B cell (primary cell): ENCODE results near the gene MNAT1. TPM values are rescaled to one million over a fixed set of nuclear protein-coding genes. Genes with fewer than 3 reads are reported as not detected.

Experiments used
- ATAC-seq: fragments of 200-7000 bp; cut with Tn5 transposase; one replicate; pipeline ENCODE4 v1.10.0; 2021; ENCODE audit warnings: low read depth, mild to moderate bottlenecking, moderate number of reproducible peaks, moderate library complexity
- CTCF ChIA-PET: fragments of 350-600 bp; sonication (Branson Sonifier 250); formaldehyde crosslinking; loops from one replicate; lab custom pipeline; 2021; ENCODE audit warnings: antibody characterized with exemption, inconsistent platforms; lab: Charles Lee
- POLR2A ChIA-PET: fragments of 350-600 bp; sonication (Branson Sonifier 250); formaldehyde crosslinking; loops from one replicate; lab custom pipeline; 2021; ENCODE audit warnings: antibody characterized with exemption; lab: Charles Lee
- DNase-seq: peaks from one replicate; pipeline ENCODE4 v3.0.0; 2013
- H2AFZ ChIP-seq: 2 replicates; pipeline ENCODE4 v1.6.1; 2012; ENCODE audit warnings: mild to moderate bottlenecking, low read depth, low read length; ENCODE audit not compliant: insufficient read depth, poor library complexity, severe bottlenecking
- H3K27ac ChIP-seq, 2 donors: 1 replicate in 1 of 2; 2 replicates in 1 of 2; pipeline ENCODE4 v1.5.1; 2012 to 2013; ENCODE audit warnings: low read length in 2 of 2, mild to moderate bottlenecking in 2 of 2, moderate library complexity in 1 of 2
- H3K27me3 ChIP-seq, 4 experiments: fragments of 200-600 bp in 1 of 4; sonication (generic) in 1 of 4; replicated peaks in 1 of 4; 1 replicate in 2 of 4; 2 replicates in 2 of 4; pipeline versions ENCODE4 v1.6.1 to v1.7.0; 2013 to 2016; ENCODE audit warnings: low read length in 3 of 4, mild to moderate bottlenecking in 2 of 4, mixed read lengths in 1 of 4, moderate library complexity in 1 of 4; ENCODE audit not compliant: insufficient read depth in 4 of 4, control insufficient read depth in 3 of 4; ENCODE audit errors: control extremely low read depth in 1 of 4
- H3K36me3 ChIP-seq, 2 experiments: replicated peaks in 1 of 2; 1 replicate in 1 of 2; 2 replicates in 1 of 2; pipeline versions ENCODE4 v1.6.1 to v1.7.1; 2013; ENCODE audit warnings: low read length in 1 of 2; ENCODE audit not compliant: insufficient read depth in 2 of 2, control insufficient read depth in 1 of 2; ENCODE audit errors: control extremely low read depth in 1 of 2, extremely low read depth in 1 of 2
- H3K4me1 ChIP-seq, 2 donors: fragments of 200-600 bp in 1 of 2; sonication (generic) in 1 of 2; 1 replicate in 1 of 2; 2 replicates in 1 of 2; pipeline versions ENCODE4 v1.5.1 to v1.6.1; 2013 to 2017; ENCODE audit warnings: low read length in 2 of 2; ENCODE audit not compliant: control insufficient read depth in 2 of 2, insufficient read depth in 2 of 2
- H3K4me2 ChIP-seq: replicated peaks from 2 replicates; pipeline ENCODE3; 2012; ENCODE audit warnings: mild to moderate bottlenecking, low read depth, low read length; ENCODE audit not compliant: poor library complexity, severe bottlenecking
- H3K4me3 ChIP-seq, 5 experiments: fragments of 200-600 bp in 1 of 5; sonication (generic) in 1 of 5; 1 replicate in 3 of 5; 2 replicates in 2 of 5; pipeline versions ENCODE4 v1.5.1 to v1.7.0; 2011 to 2016; ENCODE audit warnings: low read length in 4 of 5, mild to moderate bottlenecking in 4 of 5, low read depth in 2 of 5, control low read depth in 1 of 5, moderate library complexity in 1 of 5; ENCODE audit not compliant: insufficient read depth in 1 of 5; ENCODE audit errors: control extremely low read depth in 1 of 5, extremely low read depth in 1 of 5
- H3K79me2 ChIP-seq: fragments of 200-600 bp; sonication (generic); one replicate; pipeline ENCODE4 v1.6.0; 2016; ENCODE audit warnings: low read length; ENCODE audit not compliant: control insufficient read depth, insufficient read depth
- H3K9ac ChIP-seq: fragments of 200-600 bp; sonication (generic); 2 replicates; pipeline ENCODE4 v1.6.1; 2017; ENCODE audit warnings: mild to moderate bottlenecking, low read length, moderate library complexity
- H3K9me3 ChIP-seq, 3 donors: one replicate each; pipeline versions ENCODE4 v1.6.1 to v1.7.1; 2013; ENCODE audit warnings: low read length in 2 of 3; ENCODE audit not compliant: control insufficient read depth in 2 of 3, insufficient read depth in 1 of 3; ENCODE audit errors: control extremely low read depth in 1 of 3
- H4K20me1 ChIP-seq: 2 replicates; pipeline ENCODE4 v1.6.0; 2012; ENCODE audit warnings: mild to moderate bottlenecking, low read length; ENCODE audit not compliant: insufficient read depth, control insufficient read depth, poor library complexity, severe bottlenecking
- H3K27ac Mint-ChIP-seq: one replicate; pipeline ENCODE4 v1.8.0; 2021; ENCODE audit warnings: mixed read lengths
- H3K27me3 Mint-ChIP-seq: one replicate; pipeline ENCODE4 v1.8.0; 2021; ENCODE audit warnings: mixed read lengths
- H3K4me1 Mint-ChIP-seq: one replicate; pipeline ENCODE4 v1.8.0; 2021; ENCODE audit warnings: mixed read lengths
- H3K4me3 Mint-ChIP-seq: one replicate; pipeline ENCODE4 v1.8.0; 2021; ENCODE audit warnings: mixed read lengths
- H3K9me3 Mint-ChIP-seq: one replicate; pipeline ENCODE4 v1.8.0; 2022; ENCODE audit warnings: mixed read lengths; ENCODE audit not compliant: insufficient read depth
- EZH2 ChIP-seq: IDR thresholded peaks from 2 replicates; pipeline ENCODE4 v1.6.1; 2012; ENCODE audit warnings: borderline replicate concordance, low read depth, mild to moderate bottlenecking, moderate library complexity, low read length; ENCODE audit not compliant: insufficient read depth, poor library complexity, severe bottlenecking
- WGBS: methylation state at CpG from one replicate; pipeline ENCODE4 v1.1.5; 2013; ENCODE audit warnings: missing lambda C conversion rate; ENCODE audit not compliant: insufficient coverage; 5-methylcytosine and 5-hydroxymethylcytosine counted together
- intact Hi-C: fragments of 100-400 bp; cut with micrococcal nuclease; formaldehyde crosslinking; loops from one replicate; pipeline ENCODE4 v1.10.0; 2022
- polyA plus RNA-seq: library from polyadenylated mRNA; depleted of rRNA; stranded (reverse); fragments of >200 nt; gene quantifications from 2 replicates; pipeline ENCODE4 v1.2.3, GENCODE V29; 2012
- total RNA-seq, 2 donors: library from RNA; stranded (reverse); fragments of 120-200 nt in 1 of 2; gene quantifications; 1 replicate in 1 of 2; 2 replicates in 1 of 2; pipeline versions ENCODE4 v1.2.3 to v1.2.4, GENCODE V29; 2013 to 2022
- TF ChIP-seq, protein P1 (sequence below): fragments of 200-600 bp; IDR thresholded peaks from one replicate; pipeline ENCODE4 v1.8.0; 2022; ENCODE audit warnings: antibody characterized with exemption, mild to moderate bottlenecking

MNAT1 gene
- total and polyA plus RNA-seq, 2 donors (not counting 1 experiment from before 2014, with no cell fraction given), result 15.2 to 28.2 TPM

DNA sequence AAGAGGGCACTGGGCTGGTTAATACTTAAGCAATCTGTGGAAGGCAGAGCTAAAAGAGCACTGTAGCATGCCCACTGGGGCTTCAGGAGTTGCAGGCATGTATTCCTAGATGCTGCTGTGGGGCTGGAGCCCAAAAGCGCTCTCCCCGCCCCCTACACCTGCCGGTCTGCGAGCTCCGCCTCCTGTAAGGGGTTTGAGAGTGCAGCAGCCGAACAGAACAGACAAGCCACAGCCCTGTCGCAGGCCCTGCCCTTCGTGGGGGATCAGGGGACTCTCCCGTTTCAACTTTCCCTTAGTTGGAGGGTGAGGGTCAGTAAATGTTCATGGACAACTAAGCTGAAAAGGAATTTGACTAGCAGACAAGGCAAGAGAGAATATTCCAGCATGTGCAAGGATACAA, 264.1 kb downstream of the MNAT1 start:
- TF ChIP-seq, protein P1, sequence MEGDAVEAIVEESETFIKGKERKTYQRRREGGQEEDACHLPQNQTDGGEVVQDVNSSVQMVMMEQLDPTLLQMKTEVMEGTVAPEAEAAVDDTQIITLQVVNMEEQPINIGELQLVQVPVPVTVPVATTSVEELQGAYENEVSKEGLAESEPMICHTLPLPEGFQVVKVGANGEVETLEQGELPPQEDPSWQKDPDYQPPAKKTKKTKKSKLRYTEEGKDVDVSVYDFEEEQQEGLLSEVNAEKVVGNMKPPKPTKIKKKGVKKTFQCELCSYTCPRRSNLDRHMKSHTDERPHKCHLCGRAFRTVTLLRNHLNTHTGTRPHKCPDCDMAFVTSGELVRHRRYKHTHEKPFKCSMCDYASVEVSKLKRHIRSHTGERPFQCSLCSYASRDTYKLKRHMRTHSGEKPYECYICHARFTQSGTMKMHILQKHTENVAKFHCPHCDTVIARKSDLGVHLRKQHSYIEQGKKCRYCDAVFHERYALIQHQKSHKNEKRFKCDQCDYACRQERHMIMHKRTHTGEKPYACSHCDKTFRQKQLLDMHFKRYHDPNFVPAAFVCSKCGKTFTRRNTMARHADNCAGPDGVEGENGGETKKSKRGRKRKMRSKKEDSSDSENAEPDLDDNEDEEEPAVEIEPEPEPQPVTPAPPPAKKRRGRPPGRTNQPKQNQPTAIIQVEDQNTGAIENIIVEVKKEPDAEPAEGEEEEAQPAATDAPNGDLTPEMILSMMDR, result no peak
- no peak for TF ChIP-seq EZH2
- no peaks in the 10 kb centered on the region for H4K20me1 ChIP-seq
- H3K79me2 ChIP-seq, result no peaks in the 10 kb centered on the region
- H3K4me2 ChIP-seq, result no peak overlapping the region
- H3K27me3 ChIP-seq, result no peaks in the 10 kb centered on the region
- CTCF ChIA-PET, result no interaction called here
- Mint-ChIP-seq H3K27ac (no peak overlapping the region), H3K4me1 (no peaks in the 10 kb centered on the region), H3K9me3 (no peaks in the 10 kb centered on the region), H3K27me3 (no peaks in the 10 kb centered on the region), H3K4me3 (no peak overlapping the region)
- H3K9me3 ChIP-seq, result peaks cover 0 to 3% (median 0%) of the 10 kb centered on the region in 3 donors
- no peak overlapping the region for H3K9ac ChIP-seq
- no peak overlapping the region for H3K4me3 ChIP-seq
- H3K27ac ChIP-seq, result no peak overlapping the region
- H3K4me1 ChIP-seq, result no peaks in the 10 kb centered on the region
- WGBS, result 97% methylated on average over 8 of the region's 9 CpGs
- intact Hi-C loops, result no loop called here
- DNase-seq, result no peak
- POLR2A ChIA-PET, result no interaction called here
- H3K36me3 ChIP-seq, result no peaks in the 10 kb centered on the region
- H2AFZ ChIP-seq, result no peak overlapping the region
- no peak for ATAC-seq

DNA sequence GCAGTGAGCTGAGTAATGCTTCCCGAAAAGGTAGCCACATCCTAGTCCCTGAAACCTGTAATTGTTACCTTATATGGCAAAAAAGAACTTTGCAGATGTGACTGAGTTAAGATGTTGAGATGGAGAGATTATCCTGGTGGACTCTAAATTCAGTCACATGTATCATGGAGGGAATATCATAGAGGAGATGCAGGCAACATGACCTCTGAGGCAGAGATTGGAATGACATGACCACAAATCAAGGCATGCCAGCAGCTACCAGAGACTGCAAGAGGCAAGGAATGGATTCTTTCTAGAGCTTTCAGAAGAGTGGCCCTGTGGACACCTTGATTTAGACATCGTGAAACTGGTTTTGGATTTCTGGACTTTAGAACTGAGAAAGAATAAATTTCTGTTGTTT, 265.0 kb downstream of the MNAT1 start:
- peaks cover 0 to 3% (median 0%) of the 10 kb centered on the region in 3 donors for H3K9me3 ChIP-seq
- TF ChIP-seq, protein P1, result no peak
- TF ChIP-seq EZH2, result no peak
- no peak overlapping the region for H3K9ac ChIP-seq
- H3K27ac ChIP-seq, result no peak overlapping the region
- no peak for DNase-seq
- no CpG with 5 or more reads among the region's 2 CpGs for WGBS
- ATAC-seq, result no peak
- intact Hi-C loops, result no loop called here
- no peak overlapping the region for H3K4me3 Mint-ChIP-seq
- POLR2A ChIA-PET, result no interaction called here
- H3K36me3 ChIP-seq, result no peaks in the 10 kb centered on the region
- no peak overlapping the region for H3K27ac Mint-ChIP-seq
- H3K27me3 Mint-ChIP-seq, result no peaks in the 10 kb centered on the region
- H3K79me2 ChIP-seq, result no peaks in the 10 kb centered on the region
- H3K4me1 ChIP-seq, result no peaks in the 10 kb centered on the region
- no peak overlapping the region for H3K4me2 ChIP-seq
- no peak overlapping the region for H2AFZ ChIP-seq
- H3K9me3 Mint-ChIP-seq, result no peaks in the 10 kb centered on the region
- no peak overlapping the region for H3K4me3 ChIP-seq
- CTCF ChIA-PET, result no interaction called here
- H3K4me1 Mint-ChIP-seq, result no peaks in the 10 kb centered on the region
- no peaks in the 10 kb centered on the region for H4K20me1 ChIP-seq
- H3K27me3 ChIP-seq, result no peaks in the 10 kb centered on the region
